ENCODE measurements around the gene SLC13A3. TPM values are rescaled to one million over a fixed set of nuclear protein-coding genes. Genes with fewer than 3 reads are reported as not detected.

The SLC13A3 gene, protein sequence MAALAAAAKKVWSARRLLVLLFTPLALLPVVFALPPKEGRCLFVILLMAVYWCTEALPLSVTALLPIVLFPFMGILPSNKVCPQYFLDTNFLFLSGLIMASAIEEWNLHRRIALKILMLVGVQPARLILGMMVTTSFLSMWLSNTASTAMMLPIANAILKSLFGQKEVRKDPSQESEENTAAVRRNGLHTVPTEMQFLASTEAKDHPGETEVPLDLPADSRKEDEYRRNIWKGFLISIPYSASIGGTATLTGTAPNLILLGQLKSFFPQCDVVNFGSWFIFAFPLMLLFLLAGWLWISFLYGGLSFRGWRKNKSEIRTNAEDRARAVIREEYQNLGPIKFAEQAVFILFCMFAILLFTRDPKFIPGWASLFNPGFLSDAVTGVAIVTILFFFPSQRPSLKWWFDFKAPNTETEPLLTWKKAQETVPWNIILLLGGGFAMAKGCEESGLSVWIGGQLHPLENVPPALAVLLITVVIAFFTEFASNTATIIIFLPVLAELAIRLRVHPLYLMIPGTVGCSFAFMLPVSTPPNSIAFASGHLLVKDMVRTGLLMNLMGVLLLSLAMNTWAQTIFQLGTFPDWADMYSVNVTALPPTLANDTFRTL
- total RNA-seq, result not detected

DNA sequence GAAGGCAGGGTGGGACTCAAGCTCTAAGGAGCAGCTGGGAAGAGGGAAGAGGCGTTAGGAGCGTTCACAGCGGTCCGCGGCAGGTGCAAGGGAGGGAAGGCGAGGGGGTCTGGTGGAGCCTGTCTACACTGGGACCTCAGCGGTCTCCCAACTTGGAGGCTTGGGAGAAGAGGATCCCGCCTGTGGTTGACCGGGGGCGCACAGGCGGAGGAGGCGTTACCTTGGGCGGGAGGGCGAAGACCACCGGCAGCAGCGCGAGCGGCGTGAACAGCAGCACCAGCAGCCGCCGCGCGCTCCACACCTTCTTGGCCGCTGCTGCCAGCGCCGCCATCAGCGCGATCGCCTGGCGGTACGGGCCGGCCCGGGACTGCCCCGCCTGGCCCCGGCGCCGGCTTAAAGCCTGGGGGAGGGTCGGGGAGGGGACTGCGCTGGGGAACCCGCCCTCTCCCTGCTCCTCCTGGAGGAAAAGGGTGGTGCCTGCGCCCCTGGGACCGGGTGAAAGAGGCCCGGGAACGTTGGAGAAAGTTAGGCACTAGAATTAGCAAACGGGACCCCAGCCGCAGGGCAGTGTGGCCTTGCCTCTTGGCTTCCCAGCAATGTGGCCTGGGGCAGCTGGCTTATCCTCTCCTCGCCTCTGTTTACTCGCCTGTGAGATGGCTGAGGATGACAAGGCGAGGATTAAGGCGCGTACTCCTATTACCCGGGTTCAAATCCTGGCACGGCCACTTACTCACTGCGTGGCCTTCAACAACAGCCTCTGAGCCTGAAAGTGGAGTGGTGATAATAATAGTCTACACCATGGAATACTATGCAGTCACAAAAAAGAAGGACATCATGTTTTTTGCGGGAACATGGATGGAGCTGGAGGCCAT is at the start of gene SLC13A3:
Gene SLC13A3 (minus strand): TSS at position 369 of the 872 bp plus-strand sequence. CDS start 38 bp downstream, at position 331.
- CTCF ChIA-PET, result interaction anchor here (0.6 to 0.7 kb wide), 2 partner anchors 12 to 346 kb away, joined by 6 to 7 read pairs; no protein-coding TSS in a partner anchor
- intact Hi-C loops (cut with micrococcal nuclease), result no loop called here
- H3K4me3 Mint-ChIP-seq, result no peak within 1 kb of the TSS
- no peak within 1 kb of the TSS for H3K27ac Mint-ChIP-seq
- no peaks in the 10 kb centered on the region for H3K4me1 Mint-ChIP-seq (ENCODE audit: low read depth)
- DNase-seq, result no peak
- H3K27me3 Mint-ChIP-seq (ENCODE audit: low read depth), result peaks cover 31% of the 10 kb centered on the region
- no peaks in the 10 kb centered on the region for H3K9me3 Mint-ChIP-seq
- no peaks in the 10 kb centered on the region for H3K36me3 Mint-ChIP-seq (ENCODE audit: low read depth)

DNA sequence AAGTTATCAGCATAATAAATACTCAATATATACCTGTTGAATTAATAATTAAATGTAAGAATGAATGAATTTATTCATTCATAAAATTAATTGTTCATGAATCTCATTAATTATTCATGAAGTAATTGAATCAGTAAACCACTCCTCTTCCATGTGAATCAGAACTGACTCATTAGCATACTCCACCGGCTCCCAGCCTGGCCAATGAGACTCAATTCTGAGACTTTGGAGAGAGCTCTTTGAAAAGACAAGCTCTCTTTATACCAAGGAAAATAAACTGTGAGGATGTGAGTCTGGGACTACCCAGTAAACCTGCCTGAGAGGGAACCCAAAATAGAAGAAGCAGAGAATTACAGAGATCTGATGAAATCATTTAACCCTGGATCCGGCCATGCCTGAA is 49.8 kb upstream of the SLC13A3 start:
- intact Hi-C loops (cut with micrococcal nuclease), result no loop called here
- H3K4me1 Mint-ChIP-seq (ENCODE audit: low read depth), result no peaks in the 10 kb centered on the region
- CTCF ChIA-PET, result interaction anchor here (0.6 to 1.6 kb wide), 2 partner anchors 20 to 132 kb away, joined by 3 to 5 read pairs; no protein-coding TSS in a partner anchor
- no peak overlapping the region for H3K4me3 Mint-ChIP-seq
- no peak overlapping the region for H3K27ac Mint-ChIP-seq
- no peak for DNase-seq
- peaks cover under 1% of the 10 kb centered on the region for H3K9me3 Mint-ChIP-seq
- H3K27me3 Mint-ChIP-seq (ENCODE audit: low read depth), result peaks cover 31% of the 10 kb centered on the region
- H3K36me3 Mint-ChIP-seq (ENCODE audit: low read depth), result no peaks in the 10 kb centered on the region

DNA sequence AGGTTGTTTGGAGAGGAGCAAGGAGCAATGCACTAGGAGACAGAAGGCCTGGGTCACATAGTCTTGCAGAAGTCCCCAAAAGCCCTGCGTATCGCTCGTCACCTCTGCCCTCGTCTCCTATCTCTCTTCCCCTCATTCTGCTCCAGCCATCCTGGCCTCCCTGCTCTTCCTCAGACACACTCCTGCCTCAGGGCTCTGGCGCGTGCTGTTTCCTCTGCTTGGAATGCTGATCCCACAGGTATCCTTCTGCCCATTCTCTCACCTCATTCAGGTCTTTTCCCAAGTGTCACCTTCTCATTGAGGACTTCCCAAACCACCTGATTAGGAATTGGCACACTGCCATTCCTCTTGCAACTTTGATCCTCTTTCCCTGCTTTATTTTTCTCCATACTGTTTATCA is 49.2 kb upstream of the SLC13A3 start:
- Mint-ChIP-seq H3K36me3 (ENCODE audit: low read depth) (no peaks in the 10 kb centered on the region), H3K9me3 (no peaks in the 10 kb centered on the region), H3K4me3 (no peak overlapping the region), H3K4me1 (ENCODE audit: low read depth) (no peaks in the 10 kb centered on the region), H3K27me3 (ENCODE audit: low read depth) (peaks cover 31% of the 10 kb centered on the region), H3K27ac (no peak overlapping the region)
- intact Hi-C loops (cut with micrococcal nuclease), result no loop called here
- CTCF ChIA-PET, result interaction anchor here (0.6 kb wide), 1 partner anchor 132 kb away, joined by 5 read pairs; no protein-coding TSS in a partner anchor
- no peak for DNase-seq

DNA sequence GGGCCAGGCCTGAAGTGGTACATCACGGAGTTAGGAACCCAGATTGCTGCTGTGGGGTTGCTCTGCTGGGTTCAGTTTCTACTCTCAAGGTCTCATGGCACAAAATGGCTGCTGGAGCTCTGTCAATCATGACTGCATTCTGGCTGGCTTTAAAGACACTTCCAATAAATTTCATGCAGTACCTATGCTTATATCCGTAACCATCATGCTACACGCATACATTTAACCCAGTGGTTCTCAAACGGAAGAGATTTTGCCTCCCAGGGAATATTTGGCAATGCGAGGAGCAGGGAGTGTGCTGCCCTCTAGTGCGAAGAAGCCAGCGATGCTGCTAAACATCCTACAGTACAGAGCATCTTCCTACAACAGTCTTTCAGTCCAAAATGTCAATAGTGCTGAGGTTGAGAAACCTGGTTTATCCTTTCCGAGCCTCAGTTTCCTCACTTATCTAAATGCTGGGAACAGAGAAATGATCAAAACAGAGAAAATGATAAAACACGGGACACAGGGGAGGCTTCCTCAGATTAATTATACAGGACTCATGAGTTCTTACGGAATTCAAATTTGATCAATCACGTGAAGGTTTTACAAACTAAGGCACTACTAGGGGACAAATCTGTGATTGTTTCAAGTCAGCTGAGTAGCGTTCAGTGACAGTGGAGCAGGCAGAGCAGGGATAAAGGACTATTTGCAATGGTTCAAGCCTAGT is 48.5 kb upstream of the SLC13A3 start:
- Mint-ChIP-seq H3K4me3 (no peak overlapping the region), H3K27ac (no peak overlapping the region), H3K9me3 (no peaks in the 10 kb centered on the region), H3K36me3 (ENCODE audit: low read depth) (no peaks in the 10 kb centered on the region), H3K27me3 (ENCODE audit: low read depth) (peaks cover 25% of the 10 kb centered on the region), H3K4me1 (ENCODE audit: low read depth) (no peaks in the 10 kb centered on the region)
- intact Hi-C loops (cut with micrococcal nuclease), result no loop called here
- CTCF ChIA-PET, result no interaction called here
- DNase-seq, result no peak

DNA sequence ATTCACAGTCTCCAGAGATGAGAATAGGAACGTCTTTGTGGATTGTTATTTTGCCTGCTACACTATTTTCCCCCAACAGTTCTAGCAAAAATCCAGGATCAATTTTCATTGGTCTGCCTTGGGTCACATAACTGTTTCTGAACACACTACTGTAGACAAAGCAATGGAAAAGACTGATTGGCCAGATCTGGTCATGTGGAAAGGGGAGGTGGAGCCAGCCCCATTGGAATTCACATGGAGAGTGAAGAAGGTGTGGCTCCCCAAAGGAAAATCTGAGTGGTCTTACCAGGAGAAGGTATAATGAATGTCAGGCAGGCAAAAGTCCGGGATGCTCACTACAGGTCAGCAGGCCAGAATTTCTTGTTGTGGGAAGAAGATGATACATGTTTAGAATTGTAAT is 47.5 kb upstream of the SLC13A3 start:
- H3K27me3 Mint-ChIP-seq (ENCODE audit: low read depth), result peaks cover 18% of the 10 kb centered on the region
- DNase-seq, result no peak
- intact Hi-C loops (cut with micrococcal nuclease), result no loop called here
- CTCF ChIA-PET, result no interaction called here
- no peaks in the 10 kb centered on the region for H3K36me3 Mint-ChIP-seq (ENCODE audit: low read depth)
- H3K9me3 Mint-ChIP-seq, result no peaks in the 10 kb centered on the region
- H3K27ac Mint-ChIP-seq, result no peak overlapping the region
- no peak overlapping the region for H3K4me3 Mint-ChIP-seq
- peaks cover 3% of the 10 kb centered on the region for H3K4me1 Mint-ChIP-seq (ENCODE audit: low read depth)

DNA sequence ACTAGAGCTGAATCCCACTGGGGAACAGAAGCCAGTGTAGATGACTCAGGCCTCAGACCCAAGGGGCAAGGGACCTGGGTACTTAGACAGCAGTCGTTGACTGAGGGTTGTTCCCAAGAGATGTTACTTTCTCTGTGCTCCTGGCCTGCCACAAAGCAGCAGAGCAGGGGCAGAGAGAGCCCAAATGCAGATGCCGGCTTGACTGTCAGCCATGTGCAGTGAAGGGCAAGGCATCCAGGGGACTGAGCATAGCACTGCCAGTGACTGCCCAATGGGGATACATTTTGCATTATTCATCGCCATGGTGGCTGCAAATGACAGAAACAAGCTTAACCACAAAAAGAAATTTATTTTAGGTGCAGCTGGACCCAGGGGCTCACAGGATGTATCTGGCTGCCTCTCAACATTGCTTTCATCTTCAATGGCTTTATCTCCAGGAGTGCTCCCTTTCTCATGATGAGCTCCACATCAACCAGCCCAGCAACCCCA is 45.6 kb upstream of the SLC13A3 start:
- no peaks in the 10 kb centered on the region for H3K9me3 Mint-ChIP-seq
- no peak for DNase-seq
- CTCF ChIA-PET, result interaction anchor here (0.7 to 1.2 kb wide), 2 partner anchors 9 to 174 kb away, joined by 3 to 4 read pairs; no protein-coding TSS in a partner anchor
- H3K36me3 Mint-ChIP-seq (ENCODE audit: low read depth), result no peaks in the 10 kb centered on the region
- peaks cover 3% of the 10 kb centered on the region for H3K4me1 Mint-ChIP-seq (ENCODE audit: low read depth)
- intact Hi-C loops (cut with micrococcal nuclease), result no loop called here
- H3K27ac Mint-ChIP-seq, result no peak overlapping the region
- H3K4me3 Mint-ChIP-seq, result no peak overlapping the region
- H3K27me3 Mint-ChIP-seq (ENCODE audit: low read depth), result peaks cover 18% of the 10 kb centered on the region

DNA sequence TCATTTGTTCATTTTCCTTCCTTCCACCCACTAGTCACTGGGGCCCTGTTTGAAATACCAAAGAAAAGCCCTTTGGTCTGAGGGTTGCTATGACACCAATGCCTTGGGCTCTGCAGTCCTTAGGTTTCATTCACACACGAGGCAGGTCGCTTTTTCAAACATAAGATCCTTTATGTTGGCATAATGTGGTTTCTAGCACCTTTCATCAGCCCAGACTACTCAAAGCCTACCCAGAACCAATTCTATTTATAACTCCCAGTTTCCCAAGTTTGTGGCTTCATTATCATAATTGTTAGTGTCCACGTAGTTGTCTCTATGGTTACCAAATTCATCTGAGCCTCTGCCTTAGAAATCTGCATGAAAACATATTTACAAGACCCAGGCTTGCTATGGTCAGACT is 44.6 kb upstream of the SLC13A3 start:
- H3K4me1 Mint-ChIP-seq (ENCODE audit: low read depth), result peaks cover 3% of the 10 kb centered on the region
- CTCF ChIA-PET, result no interaction called here
- DNase-seq, result no peak
- intact Hi-C loops (cut with micrococcal nuclease), result no loop called here
- H3K27ac Mint-ChIP-seq, result no peak overlapping the region
- H3K27me3 Mint-ChIP-seq (ENCODE audit: low read depth), result peaks cover 15% of the 10 kb centered on the region
- no peak overlapping the region for H3K4me3 Mint-ChIP-seq
- H3K36me3 Mint-ChIP-seq (ENCODE audit: low read depth), result no peaks in the 10 kb centered on the region
- H3K9me3 Mint-ChIP-seq, result no peaks in the 10 kb centered on the region

DNA sequence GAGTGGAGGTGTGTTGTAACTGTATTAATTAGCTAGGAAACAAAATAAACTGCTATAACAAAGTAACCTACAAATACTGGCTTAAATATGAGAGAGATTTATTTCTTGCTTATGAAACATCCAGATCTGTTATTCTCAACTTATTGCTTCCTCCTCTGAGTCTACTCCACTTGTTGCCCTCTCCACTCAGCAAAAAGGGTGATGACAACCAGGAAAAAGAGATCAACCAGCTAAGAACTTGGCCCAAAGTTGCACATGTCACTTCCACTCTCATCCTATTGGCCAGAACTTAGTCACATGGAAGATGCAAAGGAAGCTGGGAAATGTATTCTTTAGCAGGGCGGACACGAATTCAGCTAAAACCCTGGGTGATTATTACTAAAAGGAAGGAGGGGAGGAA is 43.2 kb upstream of the SLC13A3 start:
- no peak overlapping the region for H3K27ac Mint-ChIP-seq
- intact Hi-C loops (cut with micrococcal nuclease), result no loop called here
- no peaks in the 10 kb centered on the region for H3K9me3 Mint-ChIP-seq
- H3K36me3 Mint-ChIP-seq (ENCODE audit: low read depth), result no peaks in the 10 kb centered on the region
- H3K4me3 Mint-ChIP-seq, result no peak overlapping the region
- no peak for DNase-seq
- peaks cover 6% of the 10 kb centered on the region for H3K4me1 Mint-ChIP-seq (ENCODE audit: low read depth)
- H3K27me3 Mint-ChIP-seq (ENCODE audit: low read depth), result peaks cover 3% of the 10 kb centered on the region
- CTCF ChIA-PET, result interaction anchor here (1.0 kb wide), 1 partner anchor 175 kb away, joined by 3 read pairs; no protein-coding TSS in a partner anchor

DNA sequence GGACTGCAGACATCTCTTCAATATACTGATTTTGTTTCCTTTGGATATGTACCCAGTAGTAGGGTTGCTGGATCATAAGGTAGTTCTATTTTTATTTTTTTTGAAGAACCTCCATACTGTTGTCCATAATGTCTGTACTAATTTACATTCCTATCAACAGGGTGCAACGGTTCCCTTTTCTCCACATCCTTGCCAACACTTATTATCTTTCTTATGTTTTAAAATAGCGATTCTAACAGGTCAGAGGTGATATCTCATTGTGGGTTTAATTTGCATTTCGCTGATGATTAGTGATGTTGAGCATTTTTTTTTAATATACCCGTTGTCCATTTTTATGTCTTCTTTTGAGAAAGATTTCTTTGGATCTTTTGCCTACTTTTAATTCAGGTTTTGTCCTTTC is 39.9 kb upstream of the SLC13A3 start:
- CTCF ChIA-PET, result interaction anchor here (1.6 kb wide), 1 partner anchor 16 kb away, joined by 5 read pairs; no protein-coding TSS in a partner anchor
- Mint-ChIP-seq H3K4me3 (no peak overlapping the region), H3K4me1 (ENCODE audit: low read depth) (peaks cover 25% of the 10 kb centered on the region), H3K27ac (no peak overlapping the region), H3K36me3 (ENCODE audit: low read depth) (peaks cover 4% of the 10 kb centered on the region), H3K27me3 (ENCODE audit: low read depth) (no peaks in the 10 kb centered on the region), H3K9me3 (no peaks in the 10 kb centered on the region)
- no peak for DNase-seq
- intact Hi-C loops (cut with micrococcal nuclease), result no loop called here

DNA sequence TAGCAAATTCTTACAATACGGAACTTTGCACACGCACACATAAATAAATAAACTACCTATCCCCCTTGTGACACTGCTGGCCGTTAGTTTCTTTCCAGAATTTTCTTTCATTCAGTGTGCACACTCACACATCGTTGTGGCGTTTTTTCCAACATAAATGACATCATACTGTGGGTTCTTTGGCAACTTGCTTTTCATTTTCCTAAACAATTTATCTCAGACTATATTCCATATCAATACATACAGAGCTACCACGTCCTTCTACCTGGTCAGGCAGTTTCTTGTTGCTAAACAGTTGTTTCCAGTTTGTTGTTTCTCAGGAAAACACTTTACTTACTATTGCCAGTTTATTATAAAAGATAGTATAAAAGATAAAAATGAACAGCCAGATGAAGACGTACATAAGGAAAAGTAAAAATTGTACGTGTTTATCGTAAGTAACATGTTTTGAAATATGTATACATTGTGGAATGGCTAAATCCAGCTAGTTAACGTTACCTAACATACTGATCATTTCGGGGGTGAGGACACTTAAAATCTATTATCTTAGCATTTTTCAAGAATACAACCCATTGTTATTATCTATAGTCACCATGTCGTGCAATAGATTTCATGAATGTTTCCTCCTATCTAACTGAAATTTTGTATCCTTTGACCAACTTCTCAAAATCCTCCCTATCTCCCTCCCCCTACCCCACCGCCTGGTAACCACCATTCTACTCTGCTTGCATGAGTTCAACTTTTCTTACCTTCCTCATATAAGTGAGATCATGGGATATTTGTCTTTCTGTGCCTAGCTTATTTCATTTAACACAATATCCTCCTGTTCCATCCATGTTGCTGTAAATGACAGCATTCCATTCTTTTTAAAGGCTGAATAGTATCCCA is 39.2 kb upstream of the SLC13A3 start:
- Mint-ChIP-seq H3K27me3 (ENCODE audit: low read depth) (no peaks in the 10 kb centered on the region), H3K36me3 (ENCODE audit: low read depth) (peaks cover 9% of the 10 kb centered on the region), H3K4me3 (peak overlapping the region; percentile 90), H3K27ac (peak overlapping the region; percentile 44), H3K4me1 (ENCODE audit: low read depth) (peaks cover 31% of the 10 kb centered on the region), H3K9me3 (no peaks in the 10 kb centered on the region)
- no peak for DNase-seq
- CTCF ChIA-PET, result interaction anchor here (0.7 to 1.6 kb wide), 2 partner anchors 17 to 103 kb away, joined by 3 to 5 read pairs; no protein-coding TSS in a partner anchor
- intact Hi-C loops (cut with micrococcal nuclease), result no loop called here

DNA sequence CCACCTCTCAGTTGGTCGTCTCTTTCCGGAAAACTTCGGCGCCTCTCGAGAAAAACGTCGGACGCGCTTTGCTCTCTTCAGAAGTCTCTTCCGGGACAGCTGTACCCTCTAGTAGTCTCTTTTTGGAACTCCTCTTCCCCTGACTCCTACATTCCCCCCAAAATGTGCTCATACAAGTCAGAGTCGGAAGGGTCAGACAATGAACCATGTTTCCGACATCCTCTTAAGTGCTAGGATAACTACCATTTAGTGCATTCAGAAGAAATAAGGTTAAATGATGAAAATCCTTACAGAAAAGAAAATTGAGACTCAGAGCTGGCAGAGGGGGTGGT is 38.5 kb upstream of the SLC13A3 start:
- intact Hi-C loops (cut with micrococcal nuclease), result loop anchor here (1.0 to 10.0 kb wide), 8 partner anchors 131 to 757 kb away; partner anchors contain the start of genes CDH22, ELMO2, PCIF1 and ZNF334
- Mint-ChIP-seq H3K27ac (peak overlapping the region; percentile 87), H3K9me3 (no peaks in the 10 kb centered on the region), H3K4me1 (ENCODE audit: low read depth) (peaks cover 35% of the 10 kb centered on the region), H3K27me3 (ENCODE audit: low read depth) (no peaks in the 10 kb centered on the region), H3K4me3 (peak overlapping the region; percentile 90), H3K36me3 (ENCODE audit: low read depth) (peaks cover 13% of the 10 kb centered on the region)
- DNase-seq, result no peak
- CTCF ChIA-PET, result interaction anchor here (0.7 to 1.6 kb wide), 4 partner anchors 18 to 283 kb away, joined by 3 to 5 read pairs (median 3); partner anchors contain the start of gene ELMO2

Measured in activated naive CD4-positive, alpha-beta T cell treated with anti-CD3 and anti-CD28 coated beads for 36 hours (primary cell).